Psoas muscle (tissue), 8 donors: ENCODE results near the gene HIGD1C. TPM values are rescaled to one million over a fixed set of nuclear protein-coding genes. Genes with fewer than 3 reads are reported as not detected.
A peak's percentile ranks its signal among the peaks of the same experiment; 100 is the strongest.
"Not testable (repeated sequence)": the region's sequence is repeated elsewhere in the genome, so short reads cannot be mapped to it uniquely, and the experiment has no call there.

ENCODE experiments used
- ATAC-seq, 4 donors: fragments of 200-7000 bp; cut with Tn5 transposase; one replicate each; pipeline ENCODE4 v1.9.1; 2020; ENCODE audit warnings: moderate library complexity in 3 of 4, mild to moderate bottlenecking in 2 of 4
- DNase-seq, 2 donors: peaks; one replicate each; pipeline ENCODE4 v3.0.0-alpha.2; 2020
- H3K27ac ChIP-seq: fragments of 200-600 bp; one replicate; pipeline ENCODE4 v1.8.0; 2022
- H3K27me3 ChIP-seq, 3 donors: fragments of 200-600 bp in 1 of 3; one replicate each; pipeline versions ENCODE4 v1.6.1 to v1.8.0; 2013 to 2022; ENCODE audit warnings: low read length in 2 of 3, mild to moderate bottlenecking in 2 of 3, moderate library complexity in 1 of 3; ENCODE audit not compliant: insufficient read depth in 3 of 3
- H3K36me3 ChIP-seq, 2 donors: fragments of 200-600 bp in 1 of 2; one replicate each; pipeline versions ENCODE4 v1.6.1 to v1.8.0; 2013 to 2022; ENCODE audit warnings: low read depth in 1 of 2, mild to moderate bottlenecking in 1 of 2, moderate library complexity in 1 of 2; ENCODE audit not compliant: insufficient read depth in 1 of 2
- H3K4me1 ChIP-seq: fragments of 200-600 bp; one replicate; pipeline ENCODE4 v1.8.0; 2022
- H3K4me3 ChIP-seq: fragments of 200-600 bp; one replicate; pipeline ENCODE4 v1.8.0; 2022; ENCODE audit warnings: mild to moderate bottlenecking
- H3K9me3 ChIP-seq: fragments of 200-600 bp; one replicate; pipeline ENCODE4 v1.8.0; 2022
- WGBS, 3 donors: extraction: QIAGEN DNeasy Blood & Tissue Kit; methylation state at CpG; one replicate each; pipeline versions ENCODE4 v1.1.6 to v1.1.7; 2013; 5-methylcytosine and 5-hydroxymethylcytosine counted together
- intact Hi-C, 2 donors: fragments of 100-400 bp; cut with DNase I; formaldehyde crosslinking; loops; one replicate each; pipeline versions ENCODE4 v1.11.0 to v1.14.2; 2022
- polyA plus RNA-seq, 3 donors: library from polyadenylated mRNA; stranded (reverse); fragments of 200-250 nt; gene quantifications; one replicate each; pipeline ENCODE4 v1.2.3, GENCODE V29; 2013
- total RNA-seq, 4 donors: library from RNA; stranded (reverse); fragmentation: NEBNext Ultra II Directional in 2 of 4; extraction: Animal tissue kit (Norgen Biotek cat#: 25700) in 2 of 4; gene quantifications; one replicate each; pipeline versions ENCODE4 v1.2.1 to v1.2.4, GENCODE V29; 2021 to 2023
- TF ChIP-seq, protein P1 (sequence below): fragments of 200-600 bp; IDR thresholded peaks from one replicate; pipeline ENCODE4 v1.8.0; 2022; ENCODE audit warnings: antibody characterized with exemption
- donor health status: healthy with polysubstance abuse.
- donor health status: DM: no; HTN: no; CAD: no; lungs with moderate emphysema.
- donor health status: Bipolar disorder and iron deficiency.
- donor health status: healthy.
- donor health status: DM: yes; HTN: yes; CAD: no.
- donor health status: DM: no; HTN: no; CAD: no.
- donor health status: DM: no; HTN: no; CAD: no.
- donor health status: DM: yes; HTN: yes; CAD: no.

HIGD1C gene
- total and polyA plus RNA-seq, 7 donors, result not detected

DNA sequence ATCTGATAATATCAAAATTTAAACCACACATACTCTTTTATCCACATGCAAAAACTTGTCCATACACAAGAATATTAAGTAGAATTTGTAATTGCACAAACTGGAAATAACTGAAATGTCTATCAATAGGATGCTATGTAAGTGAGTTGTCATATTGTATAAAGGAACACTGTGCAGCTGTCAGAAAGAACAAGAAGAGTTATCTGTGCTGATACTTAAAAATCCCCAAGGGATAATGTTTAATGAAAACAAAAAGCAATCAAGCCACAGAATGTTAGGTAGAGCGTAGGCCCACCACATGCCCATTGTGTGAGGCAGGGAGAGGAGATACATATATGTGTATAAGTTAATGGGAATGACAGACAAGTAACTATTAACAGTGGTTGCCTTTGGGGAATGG lies 25.9 kb upstream of the HIGD1C start:
- peak overlapping the region; percentile 76 for H3K27ac ChIP-seq
- WGBS, 3 donors, result 2 to 8% (median 3%) methylated on average over 1 of the region's 1 CpG
- intact Hi-C loops, result loop anchor here (5.0 kb wide), 2 partner anchors 56 to 99 kb away; no protein-coding TSS in a partner anchor
- ATAC-seq (peak in 2 of 4 donors; percentile 19 to 23), DNase-seq (no peak)
- H3K4me1 ChIP-seq, result peaks cover 61% of the 10 kb centered on the region
- TF ChIP-seq, protein P1, sequence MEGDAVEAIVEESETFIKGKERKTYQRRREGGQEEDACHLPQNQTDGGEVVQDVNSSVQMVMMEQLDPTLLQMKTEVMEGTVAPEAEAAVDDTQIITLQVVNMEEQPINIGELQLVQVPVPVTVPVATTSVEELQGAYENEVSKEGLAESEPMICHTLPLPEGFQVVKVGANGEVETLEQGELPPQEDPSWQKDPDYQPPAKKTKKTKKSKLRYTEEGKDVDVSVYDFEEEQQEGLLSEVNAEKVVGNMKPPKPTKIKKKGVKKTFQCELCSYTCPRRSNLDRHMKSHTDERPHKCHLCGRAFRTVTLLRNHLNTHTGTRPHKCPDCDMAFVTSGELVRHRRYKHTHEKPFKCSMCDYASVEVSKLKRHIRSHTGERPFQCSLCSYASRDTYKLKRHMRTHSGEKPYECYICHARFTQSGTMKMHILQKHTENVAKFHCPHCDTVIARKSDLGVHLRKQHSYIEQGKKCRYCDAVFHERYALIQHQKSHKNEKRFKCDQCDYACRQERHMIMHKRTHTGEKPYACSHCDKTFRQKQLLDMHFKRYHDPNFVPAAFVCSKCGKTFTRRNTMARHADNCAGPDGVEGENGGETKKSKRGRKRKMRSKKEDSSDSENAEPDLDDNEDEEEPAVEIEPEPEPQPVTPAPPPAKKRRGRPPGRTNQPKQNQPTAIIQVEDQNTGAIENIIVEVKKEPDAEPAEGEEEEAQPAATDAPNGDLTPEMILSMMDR, result no peak
- H3K27me3 ChIP-seq, result no peaks in the 10 kb centered on the region
- peak overlapping the region; percentile 78 for H3K4me3 ChIP-seq
- peaks cover 0 to 16% of the 10 kb centered on the region in 2 donors for H3K36me3 ChIP-seq
- no peaks in the 10 kb centered on the region for H3K9me3 ChIP-seq

DNA sequence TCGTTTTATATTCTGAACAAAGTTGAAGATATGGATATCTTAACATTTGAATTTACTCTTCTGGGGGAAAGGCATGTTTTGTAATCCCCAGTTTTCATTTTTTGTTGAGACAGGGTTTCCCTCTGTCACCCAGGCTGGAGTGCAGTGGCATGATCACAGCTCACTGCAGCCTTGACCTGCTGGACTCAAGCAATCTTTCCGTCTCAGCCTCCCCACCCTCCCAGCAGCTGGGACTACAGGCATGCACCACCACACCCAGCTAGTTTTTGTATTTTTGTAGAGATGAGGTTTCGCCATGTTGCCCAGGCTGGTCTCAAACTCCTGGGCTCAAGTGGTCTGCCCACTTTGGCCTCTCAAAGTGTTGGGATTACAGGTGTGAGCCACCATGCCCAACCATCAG lies 25.4 kb upstream of the HIGD1C start:
- ATAC-seq, result peak in 2 of 4 donors; percentile 30 to 32
- 11 to 26% (median 17%) methylated on average over 3 of the region's 3 CpGs for WGBS, 3 donors
- not testable (repeated sequence) for H3K27me3 ChIP-seq, DNase-seq, H3K9me3 ChIP-seq
- Histone ChIP-seq H3K4me3 (peak overlapping the region; percentile 78), H3K4me1 (peaks cover 66% of the 10 kb centered on the region), H3K36me3 (peaks cover 0 to 16% of the 10 kb centered on the region in 2 donors), H3K27ac (peak overlapping the region; percentile 76)
- intact Hi-C loops, result loop anchor here (5.0 kb wide), 2 partner anchors 55 to 100 kb away; no protein-coding TSS in a partner anchor

DNA sequence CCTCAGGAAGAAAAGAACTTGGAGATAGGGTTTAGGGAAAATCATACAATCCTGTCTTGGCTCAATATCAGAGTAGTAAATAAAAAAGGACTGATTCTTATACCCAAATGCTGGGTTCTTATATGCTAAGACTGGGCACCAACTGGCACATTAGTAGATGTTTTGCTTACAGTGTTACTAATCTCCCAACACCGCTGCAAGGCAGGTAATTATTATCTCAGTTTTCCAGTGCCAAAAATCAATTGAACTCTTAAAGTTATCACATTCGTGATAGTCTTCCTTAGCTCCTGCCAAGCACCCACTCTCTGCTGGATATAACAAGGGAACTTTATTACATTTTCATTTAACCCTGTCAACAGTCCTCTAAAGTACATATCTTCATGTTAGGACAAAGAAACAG lies 25.0 kb upstream of the HIGD1C start:
- H3K9me3 ChIP-seq, result no peaks in the 10 kb centered on the region
- peak overlapping the region; percentile 78 for H3K4me3 ChIP-seq
- TF ChIP-seq, protein P1, result no peak
- H3K27me3 ChIP-seq, result no peaks in the 10 kb centered on the region
- peaks cover 0 to 16% of the 10 kb centered on the region in 2 donors for H3K36me3 ChIP-seq
- DNase-seq (no peak), ATAC-seq (no peak)
- peaks cover 67% of the 10 kb centered on the region for H3K4me1 ChIP-seq
- intact Hi-C loops, result loop anchor here (5.0 kb wide), 2 partner anchors 55 to 100 kb away; no protein-coding TSS in a partner anchor
- H3K27ac ChIP-seq, result peak overlapping the region; percentile 76
- WGBS, 3 donors, result 5 to 15% (median 12%) methylated on average over 2 of the region's 2 CpGs

DNA sequence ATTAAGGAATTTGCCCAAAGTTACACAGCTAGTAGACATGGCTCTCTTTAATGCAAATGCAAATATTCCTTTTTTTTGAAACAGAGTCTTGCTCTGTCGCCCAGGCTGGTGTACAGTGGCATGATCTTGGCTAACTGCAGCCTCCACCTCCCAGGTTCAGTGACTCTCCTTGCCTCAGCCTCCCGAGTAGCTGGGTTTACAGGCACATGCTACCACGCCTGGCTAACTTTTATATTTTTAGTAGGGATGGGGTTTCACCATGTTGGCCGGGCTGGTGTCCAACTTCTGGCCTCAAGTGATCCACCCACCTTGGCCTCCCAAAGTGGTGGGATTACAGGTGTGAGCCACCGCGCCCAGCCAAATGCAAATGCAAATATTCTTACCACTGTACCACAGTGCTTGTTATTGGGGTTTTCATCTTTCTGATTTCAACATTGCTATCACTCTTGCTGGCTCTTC lies 24.5 kb upstream of the HIGD1C start:
- H3K27ac ChIP-seq, result peak overlapping the region; percentile 76
- peak in 1 of 2 donors; percentile 25 for DNase-seq
- WGBS, 3 donors, result 24 to 45% (median 26%) methylated on average over 6 of the region's 6 CpGs

DNA sequence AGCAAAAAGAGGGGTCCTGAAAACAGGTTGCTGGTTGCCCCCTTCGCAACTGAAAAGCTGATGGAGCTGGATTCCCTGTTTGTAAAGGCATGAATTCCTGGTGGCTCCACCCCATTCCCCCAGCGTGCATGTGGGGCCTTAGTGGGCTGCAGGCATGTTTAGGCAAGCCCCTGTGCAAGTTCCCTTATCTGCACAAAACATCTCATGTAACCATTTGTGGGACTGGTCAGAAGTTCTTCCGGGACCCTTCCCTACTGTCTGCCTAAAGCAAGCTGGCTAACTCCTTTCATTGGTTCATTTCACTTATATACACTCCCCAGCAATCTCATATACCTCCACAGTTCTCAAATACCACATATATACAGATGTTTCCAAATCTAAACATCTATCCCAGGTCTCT lies 24.0 kb upstream of the HIGD1C start:
- DNase-seq, result no peak
- intact Hi-C loops, result loop anchor here (5.0 kb wide), 2 partner anchors 54 to 101 kb away; no protein-coding TSS in a partner anchor
- Histone ChIP-seq H3K36me3 (peaks cover 0 to 16% of the 10 kb centered on the region in 2 donors), H3K27me3 (no peaks in the 10 kb centered on the region), H3K4me3 (peak overlapping the region; percentile 78), H3K9me3 (no peaks in the 10 kb centered on the region), H3K4me1 (peaks cover 65% of the 10 kb centered on the region), H3K27ac (peak overlapping the region; percentile 76)
- ATAC-seq, result no peak
- 47 to 52% (median 50%) methylated on average over 3 of the region's 3 CpGs for WGBS, 3 donors
- TF ChIP-seq, protein P1, result no peak

More for the DNA sequence above, 24.5 kb upstream of the HIGD1C start:
- Histone ChIP-seq H3K9me3 (no peaks in the 10 kb centered on the region), H3K36me3 (peaks cover 0 to 16% of the 10 kb centered on the region in 2 donors), H3K27me3 (no peaks in the 10 kb centered on the region), H3K4me1 (peaks cover 66% of the 10 kb centered on the region), H3K4me3 (peak overlapping the region; percentile 78)
- ATAC-seq, result peak in 1 of 4 donors; percentile 14
- TF ChIP-seq, protein P1, result no peak
- intact Hi-C loops, result loop anchor here (5.0 kb wide), 2 partner anchors 55 to 100 kb away; no protein-coding TSS in a partner anchor
